Breast epithelium (tissue), 3 donors: ENCODE measurements around the gene TMEM217.

Experiments used
- CTCF ChIP-seq, 3 donors: fragments of 450-650 bp; IDR thresholded peaks; one replicate each; pipeline ENCODE4 v1.5.1; 2016 to 2017; ENCODE audit warnings: antibody characterized with exemption in 3 of 3, mild to moderate bottlenecking in 3 of 3, moderate library complexity in 3 of 3
- POLR2AphosphoS5 ChIP-seq, 3 donors: sonication (generic); formaldehyde crosslinking; IDR thresholded peaks; one replicate each; pipeline ENCODE4 v1.6.1; 2017; ENCODE audit warnings: antibody characterized with exemption in 3 of 3

DNA sequence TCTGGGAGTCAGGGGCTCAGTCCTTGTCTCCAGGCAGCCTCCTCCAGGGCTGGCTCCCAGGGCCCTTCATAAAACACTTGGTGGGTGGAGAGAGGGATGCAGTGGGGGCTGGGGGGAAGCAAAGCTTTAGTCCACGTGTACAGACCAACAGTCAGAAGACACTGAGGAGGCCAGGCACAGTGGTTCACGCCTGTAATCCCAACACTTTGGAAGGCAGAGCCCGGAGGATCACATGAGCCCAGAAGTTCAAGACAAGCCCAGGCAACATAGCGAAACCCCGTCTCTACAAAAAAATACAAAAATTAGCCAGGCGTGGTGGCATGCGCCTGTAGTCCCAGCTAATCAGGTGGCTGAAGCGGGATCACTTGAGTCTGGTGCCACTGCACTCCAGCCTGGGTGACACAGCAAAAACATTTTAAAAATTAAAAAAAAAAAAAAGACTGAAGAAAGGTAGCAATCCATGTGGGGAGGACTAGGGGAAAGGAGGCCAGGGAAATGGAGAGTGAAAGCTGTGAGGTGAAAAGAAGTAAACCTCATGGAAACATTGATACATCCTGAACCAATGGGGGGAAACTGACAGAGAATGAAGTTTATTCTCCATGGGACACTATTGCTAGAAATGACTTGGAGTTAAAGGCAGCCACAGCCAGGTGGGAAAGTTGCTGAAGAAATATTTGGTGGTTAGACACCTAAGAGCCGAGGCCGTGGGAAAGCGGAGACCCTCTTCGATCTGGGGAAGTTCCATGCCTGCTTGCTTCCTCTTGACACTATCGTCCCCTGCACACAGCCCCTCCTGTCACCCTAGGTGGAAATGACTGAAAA, 52.6 kb downstream of the TMEM217 start:
- TF ChIP-seq CTCF (IDR thresholded peaks at IDR 0.05) (no peak), POLR2AphosphoS5 (IDR thresholded peaks at IDR 0.05) (no peak)
